Breast epithelium (tissue), 3 donors: ENCODE measurements around the gene IMMT.

ENCODE experiments used
- POLR2A ChIP-seq: fragments of 450-650 bp; IDR thresholded peaks from one replicate; pipeline ENCODE4 v1.6.1; 2016; ENCODE audit warnings: antibody characterized with exemption, mild to moderate bottlenecking, moderate library complexity
- POLR2AphosphoS5 ChIP-seq, 3 donors: sonication (generic); formaldehyde crosslinking; IDR thresholded peaks; one replicate each; pipeline ENCODE4 v1.6.1; 2017; ENCODE audit warnings: antibody characterized with exemption in 3 of 3
- TF ChIP-seq, protein P1 (sequence below), 3 donors: fragments of 450-650 bp; IDR thresholded peaks; one replicate each; pipeline ENCODE4 v1.5.1; 2016 to 2017; ENCODE audit warnings: antibody characterized with exemption in 3 of 3, mild to moderate bottlenecking in 3 of 3, moderate library complexity in 3 of 3

DNA sequence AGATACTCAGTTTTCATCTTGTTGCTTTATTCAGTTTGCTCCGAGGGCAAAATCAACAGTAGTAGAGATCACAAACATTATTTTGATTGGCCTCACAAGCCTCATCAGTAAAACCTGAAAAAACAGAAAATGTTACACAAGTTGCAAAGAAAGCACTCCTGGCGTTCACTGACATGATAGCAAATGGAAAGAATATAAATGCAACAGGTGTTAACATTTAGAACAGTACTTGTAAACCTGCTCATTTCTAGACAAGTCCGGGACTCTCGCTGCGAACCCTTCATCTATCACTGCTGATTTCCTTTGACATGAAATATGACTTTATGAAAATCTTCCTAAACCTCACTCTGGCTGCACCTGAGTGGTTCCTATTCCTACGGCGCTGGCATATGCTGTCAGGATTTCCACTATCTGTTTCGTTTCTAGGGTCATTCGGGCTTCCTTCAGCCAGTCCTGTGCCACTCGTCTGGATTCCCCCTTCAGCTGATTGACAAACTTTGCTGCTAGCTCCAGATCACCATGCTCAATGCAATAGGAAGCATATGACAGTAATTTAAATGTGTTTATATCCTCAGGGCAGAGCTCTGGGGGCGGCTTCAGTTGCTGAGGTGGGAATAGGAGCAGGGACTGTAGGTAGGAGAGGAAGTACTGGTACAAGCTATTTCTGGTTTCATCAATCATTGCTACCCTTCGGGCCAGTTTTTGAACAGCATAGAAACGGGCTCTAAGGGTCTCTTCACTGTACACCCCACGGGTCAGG, 51.2 kb downstream of the IMMT start:
- no peak for TF ChIP-seq POLR2AphosphoS5 (IDR thresholded peaks at IDR 0.05)
- TF ChIP-seq, protein P1, sequence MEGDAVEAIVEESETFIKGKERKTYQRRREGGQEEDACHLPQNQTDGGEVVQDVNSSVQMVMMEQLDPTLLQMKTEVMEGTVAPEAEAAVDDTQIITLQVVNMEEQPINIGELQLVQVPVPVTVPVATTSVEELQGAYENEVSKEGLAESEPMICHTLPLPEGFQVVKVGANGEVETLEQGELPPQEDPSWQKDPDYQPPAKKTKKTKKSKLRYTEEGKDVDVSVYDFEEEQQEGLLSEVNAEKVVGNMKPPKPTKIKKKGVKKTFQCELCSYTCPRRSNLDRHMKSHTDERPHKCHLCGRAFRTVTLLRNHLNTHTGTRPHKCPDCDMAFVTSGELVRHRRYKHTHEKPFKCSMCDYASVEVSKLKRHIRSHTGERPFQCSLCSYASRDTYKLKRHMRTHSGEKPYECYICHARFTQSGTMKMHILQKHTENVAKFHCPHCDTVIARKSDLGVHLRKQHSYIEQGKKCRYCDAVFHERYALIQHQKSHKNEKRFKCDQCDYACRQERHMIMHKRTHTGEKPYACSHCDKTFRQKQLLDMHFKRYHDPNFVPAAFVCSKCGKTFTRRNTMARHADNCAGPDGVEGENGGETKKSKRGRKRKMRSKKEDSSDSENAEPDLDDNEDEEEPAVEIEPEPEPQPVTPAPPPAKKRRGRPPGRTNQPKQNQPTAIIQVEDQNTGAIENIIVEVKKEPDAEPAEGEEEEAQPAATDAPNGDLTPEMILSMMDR (IDR thresholded peaks at IDR 0.05), result no peak
- no peak for TF ChIP-seq POLR2A
